NCI-H510A treated with DMSO at 0.1 percent for 48 hours (cell line): Measurements from ENCODE around the gene AKAIN1.

ENCODE experiments used
- DNase-seq: peaks from one replicate; lab custom pipeline; 2025; lab: John Stamatoyannopoulos, UW

The AKAIN1 gene

GRCh38 chr18:5159080-5159479 lies 38.0 kb downstream of the AKAIN1 start:
- DNase-seq: no peak

DNA sequence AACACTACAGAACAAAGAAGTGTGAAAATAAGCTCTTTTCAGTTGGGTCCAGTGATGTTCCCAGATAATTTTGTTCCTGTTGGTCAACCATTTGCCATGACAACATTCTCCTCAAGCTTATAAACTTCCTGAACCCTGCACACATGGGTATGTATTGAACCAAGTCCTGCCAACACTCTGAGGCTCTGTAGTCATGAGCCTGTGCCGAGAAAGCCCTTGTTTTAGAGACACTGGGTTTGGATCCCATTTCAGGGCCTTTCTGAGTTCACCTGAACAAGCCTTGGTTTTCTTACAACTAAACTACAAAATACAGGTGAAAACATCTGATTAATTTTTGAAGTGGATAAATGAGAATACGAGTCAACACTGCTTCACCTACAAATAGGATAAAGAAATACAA lies 38.5 kb downstream of the AKAIN1 start:
- DNase-seq: no peak

DNA sequence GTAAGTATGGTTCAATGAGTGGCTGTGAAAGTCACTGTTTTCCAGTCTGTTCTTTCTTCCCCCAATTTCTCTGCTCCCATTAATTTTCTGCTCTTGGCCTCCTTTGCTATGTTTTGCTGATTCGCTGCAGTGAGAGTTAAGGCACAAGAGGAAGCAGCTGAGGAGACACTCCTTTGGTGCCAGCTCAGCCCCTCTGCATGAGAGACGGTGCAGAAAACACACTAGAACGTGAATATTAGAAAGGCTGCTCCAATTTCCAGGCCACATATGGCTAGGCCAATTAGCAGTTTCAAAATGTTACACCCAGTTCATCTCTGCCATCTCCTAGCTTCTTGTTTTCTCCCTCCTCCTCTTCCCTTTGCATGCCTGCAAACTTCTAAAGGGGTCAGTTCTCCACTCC lies 38.9 kb downstream of the AKAIN1 start:
- DNase-seq: no peak

DNA sequence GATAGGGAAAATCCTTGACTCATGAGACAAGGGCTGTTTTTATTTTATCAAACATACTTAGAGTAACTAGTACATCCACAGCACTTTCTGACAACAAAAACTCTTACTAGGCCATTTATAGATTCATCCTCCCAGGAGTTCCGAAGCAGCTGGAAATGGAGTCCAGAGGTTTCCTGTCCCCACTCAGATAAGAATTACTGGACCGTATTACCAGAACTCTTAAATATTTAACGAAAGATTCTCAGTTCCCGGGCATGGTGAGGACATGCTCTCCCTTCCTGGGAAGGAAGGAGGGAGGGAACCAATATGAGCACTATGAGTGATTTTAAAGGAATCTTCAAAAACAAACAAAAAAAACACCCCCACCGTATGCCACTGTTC lies 41.2 kb downstream of the AKAIN1 start:
- DNase-seq: no peak

- DNase-seq: no peak
These were observed 41.7 kb downstream of the AKAIN1 start for GRCh38 chr18:5155218-5155906.

DNA sequence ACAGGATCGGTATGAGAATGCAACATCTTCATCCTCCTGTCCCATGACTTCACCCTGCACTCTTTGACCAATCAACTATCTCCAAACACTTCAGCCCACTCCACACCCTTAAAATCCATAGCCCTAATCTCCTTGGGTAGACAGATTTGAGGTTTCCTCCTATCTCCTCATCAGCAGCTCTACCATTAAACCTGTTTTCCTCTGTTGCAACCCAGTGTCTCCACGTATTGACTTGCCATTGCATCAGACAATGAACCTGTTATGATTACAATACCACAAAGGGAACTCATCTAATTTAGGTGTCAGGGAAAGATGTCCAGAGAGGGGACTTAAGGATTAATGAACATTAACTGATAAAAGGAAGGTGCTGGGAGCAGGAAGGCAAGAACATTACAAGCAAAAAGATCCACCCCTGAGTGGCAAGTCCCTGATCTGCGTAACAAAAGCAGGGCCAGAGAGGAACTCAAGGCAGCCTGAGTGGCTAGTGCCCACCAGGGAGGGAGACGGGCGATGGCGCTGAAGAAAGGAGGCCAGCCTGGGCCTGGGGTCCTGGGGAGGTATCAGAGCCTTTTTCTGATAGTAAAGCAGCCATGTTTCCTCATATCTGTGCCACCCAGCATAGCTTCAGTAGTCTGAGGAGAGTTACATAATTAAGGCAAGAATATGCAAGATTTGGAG lies 44.6 kb downstream of the AKAIN1 start:
- DNase-seq: no peak

DNA sequence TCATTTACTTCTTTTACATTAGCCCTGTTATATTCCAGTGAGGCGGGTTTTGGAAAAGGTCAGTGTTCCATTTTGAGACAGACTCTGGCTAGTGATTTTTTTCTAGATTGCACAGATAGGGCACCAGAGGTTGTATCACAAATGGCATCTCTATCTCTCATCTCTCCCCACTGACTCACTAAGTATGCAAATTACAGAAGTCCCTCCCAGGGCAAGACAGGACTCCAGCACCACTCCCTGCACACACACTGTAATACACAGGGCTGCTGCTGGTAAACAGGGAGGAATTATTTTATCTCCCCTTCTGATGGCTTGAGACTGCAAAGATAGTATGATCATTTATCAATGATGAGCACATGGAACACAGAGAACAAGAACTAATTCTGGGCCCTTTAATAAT lies 46.2 kb downstream of the AKAIN1 start:
- no peak for DNase-seq

DNA sequence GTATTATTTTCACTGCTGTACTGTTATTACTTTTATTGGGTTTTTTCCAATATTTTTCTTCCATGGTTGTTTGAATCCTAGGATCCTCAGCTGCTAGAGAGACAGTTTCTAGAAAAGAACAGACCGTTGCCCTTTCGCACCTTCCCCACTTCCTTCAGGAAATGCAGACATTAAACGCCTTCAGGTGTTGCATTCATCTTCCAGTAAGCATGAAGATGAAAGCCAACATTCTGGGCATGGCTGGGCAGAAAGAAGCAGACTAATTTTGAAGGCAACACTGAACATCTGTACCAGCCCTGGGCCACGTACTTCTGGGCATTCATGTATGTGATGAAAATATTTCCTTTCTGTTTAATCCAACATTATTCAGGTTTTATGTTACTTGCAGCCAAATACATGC lies 51.0 kb downstream of the AKAIN1 start:
- no peak for DNase-seq

DNA sequence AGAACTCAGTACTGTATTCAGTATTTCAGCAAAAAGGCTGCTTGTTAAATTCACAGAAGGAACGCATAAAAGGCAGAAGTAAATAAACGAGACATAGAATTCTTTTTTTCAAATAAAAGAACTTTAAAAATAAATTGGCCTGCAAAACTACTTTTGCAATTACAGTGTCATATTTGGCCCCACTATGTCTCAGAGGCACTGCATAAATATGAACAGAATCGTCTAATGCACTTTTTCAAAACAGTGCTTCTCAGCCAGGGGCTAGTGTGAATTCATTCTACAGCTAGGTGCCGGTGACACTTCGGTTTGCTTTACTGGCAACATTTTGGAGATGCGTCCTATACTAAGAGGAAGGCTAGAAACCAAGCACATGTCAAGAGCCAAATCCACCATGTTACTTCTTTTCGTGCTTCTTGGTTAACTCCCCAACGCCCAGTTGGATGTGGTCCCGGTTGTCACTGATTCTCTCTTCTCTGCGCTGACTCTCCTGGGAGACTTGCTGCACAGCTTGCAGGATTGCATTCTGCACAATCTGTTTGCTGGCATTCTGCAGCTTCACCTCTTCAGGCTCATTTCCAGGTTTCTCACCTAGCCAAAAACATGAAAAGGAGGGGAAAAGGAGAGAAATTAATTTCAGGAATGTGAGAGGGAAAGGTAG lies 51.8 kb downstream of the AKAIN1 start:
- no peak for DNase-seq

GRCh38 chr18:5144629-5145028 lies 52.4 kb downstream of the AKAIN1 start:
- no peak for DNase-seq

DNA sequence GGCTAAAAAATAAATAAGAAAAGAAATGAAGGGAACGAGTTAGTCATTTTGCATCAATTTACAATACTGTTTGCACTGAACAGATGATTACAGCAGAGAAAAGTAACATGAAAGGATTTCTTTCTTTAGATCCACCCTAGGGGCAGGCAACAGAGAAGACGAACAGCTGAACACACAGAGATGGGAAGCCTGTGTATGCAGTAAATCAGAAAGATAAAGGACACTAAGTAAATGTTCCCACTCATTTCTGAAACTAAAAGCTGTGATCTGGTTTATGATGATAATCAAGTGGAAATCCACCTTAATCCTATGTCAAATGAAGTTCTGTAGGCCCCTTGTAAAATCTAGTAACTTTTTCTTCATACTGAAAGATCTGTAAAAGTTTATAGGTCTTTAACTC lies 54.2 kb downstream of the AKAIN1 start:
- peak; percentile 28 for DNase-seq

GRCh38 chr18:5142131-5142530 lies 54.9 kb downstream of the AKAIN1 start:
- no peak for DNase-seq

- no peak for DNase-seq
These were observed 59.8 kb downstream of the AKAIN1 start for GRCh38 chr18:5137261-5137660.

DNA sequence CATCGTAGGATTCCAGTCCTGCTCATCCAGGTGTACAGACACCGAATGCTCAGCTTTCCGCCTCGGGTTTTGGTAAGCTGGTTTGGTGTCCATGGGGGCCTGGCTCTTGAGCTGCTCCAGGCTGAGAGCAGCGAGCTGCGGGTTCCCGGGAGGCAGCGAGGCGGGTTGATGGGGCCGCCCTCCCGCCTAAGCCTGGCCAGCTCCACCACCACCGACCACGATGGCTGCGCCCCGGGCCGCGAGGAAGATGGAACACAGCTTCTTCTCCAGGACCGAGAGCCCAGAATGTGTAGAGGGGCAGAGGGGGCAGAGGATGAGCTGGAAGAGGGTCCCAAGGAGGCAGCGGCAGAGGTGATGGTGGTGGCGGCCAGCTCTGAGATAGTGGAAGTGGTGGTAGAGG lies 64.1 kb downstream of the AKAIN1 start:
- no peak for DNase-seq

DNA sequence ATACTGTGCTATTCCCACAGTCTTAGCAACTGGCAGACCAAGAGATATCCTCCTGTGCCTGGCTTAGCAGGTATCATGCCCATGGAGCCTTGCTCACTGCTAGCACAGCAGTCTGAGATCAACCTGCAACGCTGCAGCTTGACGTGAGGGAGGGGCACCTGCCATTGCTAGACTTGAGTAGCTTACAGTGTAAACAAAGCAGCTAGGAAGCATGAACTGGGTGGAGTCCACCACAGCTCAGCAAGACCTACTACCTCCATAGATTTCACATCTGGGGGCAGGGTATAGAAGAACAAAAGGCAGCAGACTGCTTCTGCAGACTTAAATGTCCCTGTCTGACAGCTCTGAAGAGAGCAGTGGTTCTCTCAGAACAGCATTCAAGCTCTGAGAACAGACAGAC lies 74.8 kb downstream of the AKAIN1 start:
- DNase-seq: peak; percentile 78

GRCh38 chr18:5110266-5110665 lies 86.8 kb downstream of the AKAIN1 start:
- no peak for DNase-seq

DNA sequence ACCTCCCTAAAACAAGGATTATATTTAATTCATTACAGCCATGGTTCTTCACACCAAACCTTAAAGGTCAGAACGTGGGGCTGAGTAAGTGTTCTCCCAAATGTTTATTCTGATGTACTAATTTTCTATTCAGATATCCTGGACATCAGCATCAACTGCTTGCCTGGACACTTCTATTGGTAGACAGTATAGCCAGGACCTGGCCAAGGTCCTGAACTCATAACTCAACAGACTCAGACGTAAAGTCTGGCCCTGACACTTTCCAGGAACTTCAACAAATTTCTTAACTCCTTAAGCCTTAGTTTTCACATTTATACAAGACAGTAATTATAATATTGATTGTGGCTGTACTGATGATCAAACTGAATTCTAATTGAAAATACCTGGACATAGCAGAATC lies 89.1 kb downstream of the AKAIN1 start:
- DNase-seq: no peak

DNA sequence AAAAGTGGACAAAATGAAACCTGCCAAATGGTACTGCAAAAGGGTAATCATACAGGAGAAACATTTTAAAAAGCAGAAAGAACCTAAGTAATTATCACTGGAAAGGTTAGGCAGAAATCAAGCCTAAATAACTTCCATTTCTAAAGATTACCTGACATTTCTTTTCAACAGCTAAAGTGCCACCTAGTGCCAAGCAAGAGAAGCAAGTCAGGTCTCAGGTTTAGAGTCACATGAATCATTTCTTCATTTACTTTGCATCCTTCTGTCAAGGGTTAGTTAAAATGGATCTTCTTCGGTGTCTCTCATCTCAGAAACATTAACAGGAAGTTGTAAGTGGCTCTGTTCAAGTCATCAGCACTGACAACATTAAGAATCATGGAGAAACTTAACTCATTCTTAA lies 90.3 kb downstream of the AKAIN1 start:
- peak; percentile 55 for DNase-seq

GRCh38 chr18:5104246-5104645 lies 92.8 kb downstream of the AKAIN1 start:
- DNase-seq: no peak

- no peak for DNase-seq
These were observed 93.4 kb downstream of the AKAIN1 start for GRCh38 chr18:5103693-5104092.

DNA sequence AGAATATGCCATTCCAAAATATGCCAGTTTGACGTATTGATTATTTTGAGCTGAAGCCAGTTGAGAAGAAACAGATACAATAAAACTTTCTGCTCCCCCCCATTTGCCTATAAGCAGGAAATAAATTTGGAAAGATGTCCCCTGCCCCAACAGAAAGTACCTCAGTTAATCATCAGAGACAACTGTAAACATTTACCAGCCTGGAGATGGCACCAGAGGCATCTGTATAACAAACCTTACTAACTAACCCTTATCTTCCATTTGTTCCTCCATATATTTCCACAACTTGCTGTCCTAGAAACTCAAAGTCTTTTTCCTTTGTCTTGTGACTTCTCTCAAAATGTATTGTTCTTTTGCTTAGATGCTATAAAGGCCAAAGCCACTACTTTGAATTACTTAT lies 93.8 kb downstream of the AKAIN1 start:
- DNase-seq: peak; percentile 9

GRCh38 chr18:5097116-5097703 lies 99.8 kb downstream of the AKAIN1 start:
- no peak for DNase-seq

- no peak for DNase-seq
These were observed 101.8 kb downstream of the AKAIN1 start for GRCh38 chr18:5095239-5095638.
